D341Med (cell line): Measurements from ENCODE around the gene BLOC1S5.
"Not testable (repeated sequence)": the region's sequence is repeated elsewhere in the genome, so short reads cannot be mapped to it uniquely, and the experiment has no call there.

ENCODE experiments used
- DNase-seq: peaks from one replicate; pipeline ENCODE4 v3.0.0; 2012; ENCODE audit warnings: low spot score

The BLOC1S5 gene

GRCh38 chr6:8043221-8043620 is 21.0 kb downstream of the BLOC1S5 start:
- DNase-seq = no peak

DNA sequence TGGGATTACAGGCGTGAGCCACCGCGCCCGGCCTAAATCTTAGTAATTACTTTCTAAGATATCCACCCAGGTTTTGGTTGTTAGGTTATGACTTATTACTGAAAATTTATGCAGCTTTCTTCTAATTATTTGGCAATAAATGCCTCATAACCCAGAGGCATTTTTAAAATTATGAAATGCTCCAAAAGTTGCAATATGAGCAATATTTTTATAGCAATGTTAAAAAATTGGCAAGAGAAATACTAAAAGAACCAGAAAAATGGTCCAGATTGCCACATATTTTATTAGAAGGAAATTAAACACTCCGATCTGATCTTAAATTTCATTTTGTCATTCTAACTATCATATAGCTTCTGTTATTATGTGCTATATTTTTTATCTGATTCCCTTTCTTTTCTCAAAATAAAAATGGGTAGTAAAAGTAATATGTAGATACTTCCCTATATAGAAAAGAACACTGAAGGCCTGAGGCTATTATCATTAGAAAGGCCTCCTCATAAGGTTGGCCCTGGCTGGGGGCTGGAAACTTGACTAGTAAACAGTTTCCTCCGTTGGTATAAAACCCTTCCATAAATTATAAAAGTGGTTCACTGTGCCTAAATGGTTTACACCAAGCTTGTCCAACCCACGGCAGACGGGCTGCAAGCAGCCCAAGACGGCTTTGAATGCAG is 22.1 kb downstream of the BLOC1S5 start:
- DNase-seq = no peak

- DNase-seq = not testable (repeated sequence)
These were observed 30.1 kb downstream of the BLOC1S5 start for GRCh38 chr6:8034107-8034506.

GRCh38 chr6:8030920-8031319 is 33.3 kb downstream of the BLOC1S5 start:
- DNase-seq = no peak

DNA sequence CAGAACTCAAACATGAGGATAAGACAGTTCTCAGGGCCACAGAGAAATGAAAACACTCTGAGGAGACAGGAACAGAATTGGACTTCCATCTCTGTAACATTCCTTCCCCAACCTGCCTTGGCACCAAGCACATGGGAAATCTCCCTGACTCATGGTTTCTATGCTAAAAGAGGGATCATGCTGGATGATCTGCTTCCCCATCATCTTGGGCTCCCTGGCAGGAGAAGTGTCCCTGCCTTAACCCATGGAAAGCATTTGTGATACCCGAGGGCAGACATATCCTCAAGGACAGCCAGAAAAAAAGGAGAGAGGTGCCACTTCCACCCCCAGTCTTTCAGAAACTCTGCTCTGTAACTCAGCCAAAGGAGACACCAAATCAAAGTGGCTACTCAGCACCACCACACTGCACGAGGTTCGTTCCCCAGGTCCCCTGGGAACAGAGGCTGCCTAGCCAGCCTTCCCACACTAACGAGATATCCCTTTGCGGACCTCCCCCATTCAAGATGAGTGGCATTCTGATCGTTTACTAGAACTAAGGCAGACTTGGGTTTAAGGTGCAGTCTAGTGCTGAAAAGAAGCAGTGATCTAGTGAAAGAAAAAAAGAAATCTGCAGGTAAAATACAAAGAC is 34.8 kb downstream of the BLOC1S5 start:
- peak; percentile 35 for DNase-seq

DNA sequence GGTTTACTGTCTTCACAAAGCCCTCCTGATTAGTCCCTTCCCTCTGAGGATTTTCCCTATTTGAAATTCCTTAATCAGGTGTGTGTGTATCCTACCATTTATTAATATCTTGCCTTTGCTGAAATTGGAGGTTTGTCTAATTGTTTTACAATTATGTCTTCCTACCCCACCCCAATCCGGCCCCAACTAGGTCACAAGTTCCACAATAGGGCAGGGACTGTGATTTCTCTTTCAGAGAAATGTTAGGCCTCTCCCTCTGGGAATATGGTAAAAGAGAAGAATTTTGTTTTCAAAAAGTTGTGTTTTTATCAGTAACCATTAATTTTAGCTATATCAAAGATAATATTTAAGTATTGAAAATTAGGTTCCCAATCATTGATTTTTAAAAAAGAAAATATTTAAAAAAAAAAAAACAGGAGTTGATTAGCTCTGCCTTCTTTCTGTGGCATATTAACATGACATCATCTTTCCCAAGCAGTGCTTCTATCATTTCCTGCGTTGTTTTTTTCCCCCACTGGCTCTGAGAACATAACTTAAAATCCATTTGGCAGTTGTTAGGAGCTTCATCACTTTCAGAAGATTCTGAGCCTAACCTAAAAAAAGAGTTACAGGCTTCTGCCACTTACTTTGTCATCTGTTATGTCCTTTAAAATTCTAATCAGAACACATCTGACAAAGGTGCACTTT is 36.1 kb downstream of the BLOC1S5 start:
- DNase-seq = no peak

DNA sequence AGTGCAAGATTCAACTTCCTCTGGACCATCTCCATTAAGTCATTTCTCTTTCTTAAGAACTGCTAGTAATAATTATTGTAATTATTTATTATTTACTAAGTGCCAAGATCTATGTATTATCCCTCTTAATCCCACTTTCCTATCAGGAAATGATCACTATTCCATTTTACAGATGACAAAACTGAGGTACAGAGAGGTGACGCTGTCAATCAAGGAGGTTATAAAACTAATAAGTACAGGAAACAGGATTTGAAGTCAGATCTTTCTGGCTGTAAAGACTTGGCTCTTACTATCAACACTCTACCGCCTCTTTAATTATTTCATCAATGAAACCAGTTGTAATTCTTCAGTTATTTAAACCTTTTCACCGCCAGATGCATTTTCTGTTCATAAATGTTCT is 37.4 kb downstream of the BLOC1S5 start:
- DNase-seq = no peak

- no peak for DNase-seq
These were observed 39.0 kb downstream of the BLOC1S5 start for GRCh38 chr6:8025191-8025590.

DNA sequence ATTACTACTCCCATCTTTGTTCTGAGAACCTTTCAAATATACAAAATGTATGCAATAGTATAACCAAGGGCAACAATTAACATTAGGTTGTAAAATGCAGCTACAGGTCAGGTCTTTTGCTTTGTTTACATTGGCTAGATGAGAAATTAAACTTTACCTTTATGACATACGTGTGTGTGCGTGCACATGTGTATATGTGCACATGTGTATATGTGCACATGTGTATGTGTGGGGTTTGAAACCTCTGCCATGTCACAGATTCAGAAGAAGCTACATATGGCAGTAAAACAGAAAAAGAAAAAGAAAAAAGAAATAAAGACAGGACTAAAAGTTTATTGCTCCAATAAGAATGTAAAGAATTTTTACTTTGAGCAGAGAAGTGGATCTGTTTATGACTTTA is 40.6 kb downstream of the BLOC1S5 start:
- no peak for DNase-seq

DNA sequence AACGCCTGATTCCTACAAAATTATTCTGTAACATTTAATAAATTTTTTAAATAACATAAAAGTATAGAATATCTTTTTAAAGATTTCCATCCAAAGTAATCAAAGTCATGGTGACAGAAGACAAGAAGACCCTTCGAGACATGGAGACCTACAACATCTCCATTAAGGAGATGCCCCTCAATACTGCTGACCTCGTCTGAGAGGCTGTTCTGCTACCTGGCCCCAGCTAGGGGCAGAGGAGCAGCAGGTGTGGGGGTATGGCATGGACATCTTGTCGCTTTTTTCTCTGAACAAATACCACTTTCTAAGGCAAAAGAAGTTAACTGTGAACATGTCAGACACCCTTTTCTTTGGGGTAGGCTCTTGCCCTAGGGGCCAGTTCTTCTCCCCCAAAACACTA is 44.1 kb downstream of the BLOC1S5 start:
- no peak for DNase-seq

DNA sequence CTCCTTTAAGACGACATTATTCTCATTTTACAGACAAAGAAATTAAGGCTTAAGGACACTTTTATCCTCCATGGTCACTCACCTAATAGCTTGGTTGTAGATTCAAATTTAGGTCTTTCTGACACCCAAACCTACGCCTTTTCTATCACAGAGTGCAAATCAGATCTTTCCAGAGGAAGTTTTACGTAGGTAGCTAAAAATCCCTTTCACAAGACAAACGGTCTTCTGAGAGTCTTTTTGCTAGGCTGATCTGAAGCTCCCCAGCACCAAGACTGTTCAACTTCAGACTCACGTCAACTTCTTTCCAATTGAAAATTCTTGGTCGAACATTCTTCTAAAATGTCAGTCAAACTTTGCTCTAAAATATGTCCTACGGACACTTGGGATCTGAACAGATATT is 46.5 kb downstream of the BLOC1S5 start:
- DNase-seq = no peak

DNA sequence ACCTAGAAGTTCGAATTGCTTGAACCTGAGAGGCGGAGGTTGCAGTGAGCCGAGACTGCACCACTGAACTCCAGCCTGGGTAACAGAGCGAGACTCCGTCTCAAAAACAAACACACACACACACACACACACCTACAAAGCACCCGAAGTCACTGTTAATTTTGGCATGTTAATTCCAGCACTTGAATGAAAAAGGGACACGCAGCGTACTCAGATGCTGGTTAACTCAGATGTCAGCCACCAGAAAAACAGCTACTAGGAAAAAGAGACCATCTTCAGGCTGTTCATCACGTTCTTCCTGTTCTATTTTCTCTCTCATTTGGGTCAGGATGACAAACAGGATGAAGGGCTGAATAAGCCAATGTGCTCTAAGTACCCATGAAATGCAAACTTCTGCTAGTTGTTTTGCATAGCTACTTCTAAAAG is 46.9 kb downstream of the BLOC1S5 start:
- DNase-seq = no peak

DNA sequence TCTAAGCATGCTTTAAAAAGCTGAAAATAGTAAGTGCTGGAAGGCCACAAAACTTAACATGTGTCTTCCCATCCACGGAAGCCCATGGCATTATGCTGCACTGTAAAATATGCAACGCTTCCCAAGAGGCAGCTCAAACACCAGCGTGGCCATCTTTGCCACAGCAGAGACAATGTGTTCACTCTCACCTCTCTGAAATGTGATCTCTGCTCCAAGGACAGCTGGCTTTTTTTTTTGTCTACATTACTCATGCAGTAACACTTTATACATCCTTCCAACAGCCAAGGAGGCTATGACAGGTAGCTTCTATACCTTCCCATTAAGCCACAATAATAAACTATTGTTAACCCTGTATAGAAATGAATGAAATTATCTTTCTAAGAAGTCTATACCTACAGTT is 49.2 kb downstream of the BLOC1S5 start:
- no peak for DNase-seq

DNA sequence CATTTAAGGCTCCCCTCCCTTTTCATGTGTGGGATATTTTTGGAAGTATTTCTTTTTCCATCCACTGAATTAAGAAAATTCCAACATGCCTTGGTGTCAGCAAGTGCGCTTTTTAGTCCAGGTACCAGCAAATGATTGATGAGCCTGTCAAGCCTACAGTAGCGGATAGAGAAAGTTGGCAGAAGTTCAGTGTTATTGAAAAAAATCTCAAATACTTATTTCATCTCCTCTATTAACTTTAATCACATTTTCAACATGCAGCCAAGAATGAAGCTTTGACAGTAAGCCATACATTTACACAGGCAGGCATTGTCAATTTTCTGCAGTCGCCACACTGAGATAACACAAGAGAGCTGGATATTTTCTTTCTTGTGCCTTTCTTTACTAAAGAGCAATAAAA is 50.4 kb downstream of the BLOC1S5 start:
- DNase-seq = no peak

- peak; percentile 64 for DNase-seq
These were observed 58.0 kb downstream of the BLOC1S5 start for GRCh38 chr6:8006208-8006607.

- DNase-seq = no peak
These were observed 59.1 kb downstream of the BLOC1S5 start for GRCh38 chr6:8005136-8005535.

- DNase-seq = no peak
These were observed 63.6 kb downstream of the BLOC1S5 start for GRCh38 chr6:8000636-8001035.

- DNase-seq = no peak
These were observed 64.0 kb downstream of the BLOC1S5 start for GRCh38 chr6:8000188-8000596.

- no peak for DNase-seq
These were observed 65.0 kb downstream of the BLOC1S5 start for GRCh38 chr6:7999201-7999600.

DNA sequence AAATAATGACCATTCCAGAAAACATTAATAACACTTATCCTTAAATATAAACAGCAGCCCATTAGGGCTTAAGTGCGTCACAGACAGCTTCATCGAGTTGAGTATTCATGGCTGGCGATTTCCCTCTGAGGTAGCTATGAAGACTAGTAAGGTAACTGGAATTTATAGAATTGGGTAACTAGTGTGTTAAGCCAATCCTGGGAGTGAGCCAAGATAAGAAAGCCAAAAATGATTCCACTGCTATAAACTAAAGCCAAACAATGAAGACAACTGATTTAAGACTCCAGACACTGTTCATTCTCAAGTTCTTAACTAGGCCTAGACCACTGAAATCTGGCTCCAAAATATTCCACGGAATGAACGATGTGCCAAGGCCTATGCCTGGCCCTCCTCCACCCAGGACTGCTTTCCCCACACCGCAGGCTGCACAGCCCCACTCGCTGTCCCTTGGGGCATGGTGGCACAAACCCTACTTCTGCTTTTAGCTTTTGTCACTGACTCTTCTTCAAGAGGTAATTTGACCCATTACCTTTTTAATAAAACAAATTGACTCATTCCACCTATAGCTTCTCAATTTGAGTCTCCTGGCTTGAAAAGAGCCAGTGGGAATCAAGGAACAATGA is 66.0 kb downstream of the BLOC1S5 start:
- DNase-seq = no peak

GRCh38 chr6:7997286-7997685 is 66.9 kb downstream of the BLOC1S5 start:
- DNase-seq = no peak

DNA sequence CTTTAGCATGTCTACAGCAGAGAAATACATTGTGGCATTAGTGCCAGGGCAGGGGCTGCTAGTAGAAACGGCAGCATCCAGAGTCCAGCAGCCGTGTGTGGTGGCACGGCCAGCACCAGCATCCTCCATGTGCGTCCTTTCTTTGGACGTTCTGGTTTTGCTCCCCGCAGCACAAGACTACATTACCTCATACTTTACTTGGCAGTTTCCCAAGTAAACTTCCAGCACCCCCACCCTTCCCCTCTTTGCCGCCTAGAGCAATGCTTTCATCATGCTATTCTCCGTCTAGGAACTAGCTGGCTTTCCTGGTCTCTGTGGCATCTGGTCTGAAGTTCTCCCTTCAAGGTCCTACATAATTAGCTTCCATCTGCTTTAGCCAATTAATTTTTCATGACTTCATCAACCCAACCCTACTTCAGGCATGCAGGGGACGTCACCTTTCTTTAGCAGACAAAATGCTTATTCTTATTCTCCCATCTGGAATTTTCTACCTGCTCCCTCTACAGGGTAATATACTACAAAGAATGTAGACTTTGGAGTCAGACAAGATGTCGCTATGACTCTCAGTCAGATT is 67.6 kb downstream of the BLOC1S5 start:
- no peak for DNase-seq

DNA sequence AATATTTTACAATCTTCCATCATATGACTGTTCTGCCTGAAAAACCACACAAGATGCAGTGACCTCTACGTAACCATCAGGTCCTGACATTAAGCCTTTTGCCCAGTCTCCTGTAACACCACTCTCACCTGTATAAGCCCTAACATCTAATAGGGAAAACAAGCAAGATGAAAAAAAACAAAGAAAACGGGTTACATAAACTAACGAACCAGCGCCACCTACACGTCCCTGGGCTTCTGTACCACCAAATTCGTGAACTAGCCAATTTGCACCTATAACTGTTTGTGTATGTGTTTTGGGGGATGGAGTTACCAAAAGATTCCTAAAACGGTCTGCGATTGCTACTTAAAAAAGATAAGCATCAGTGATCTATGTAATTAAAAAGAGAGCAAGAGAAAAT is 70.2 kb downstream of the BLOC1S5 start:
- DNase-seq = no peak
